PC-3 (cell line): ENCODE data around the gene UBFD1. TPM values are rescaled to one million over a fixed set of nuclear protein-coding genes. Genes with fewer than 3 reads are reported as not detected.

Source experiments
- ATAC-seq: fragments of 200-7000 bp; cut with Tn5 transposase; 2 replicates; pipeline ENCODE4 v1.9.1; 2020; ENCODE audit warnings: mild to moderate bottlenecking, moderate library complexity
- BruUV-seq: library from RNA; stranded (reverse); fragments of 400-500 nt; replicated peaks from 2 replicates; lab custom pipeline; 2021; lab: Mats Ljungman, UMichigan
- CTCF ChIA-PET: fragments of 300-600 bp; sonication (Branson Sonifier 250); formaldehyde crosslinking; loops from one replicate; lab custom pipeline; 2022; ENCODE audit warnings: antibody characterized with exemption; lab: Charles Lee
- POLR2A ChIA-PET: fragments of 300-600 bp; sonication (Branson Sonifier 250); formaldehyde crosslinking; loops from one replicate; lab custom pipeline; 2022; ENCODE audit warnings: antibody characterized with exemption; ENCODE audit not compliant: unreplicated experiment; lab: Charles Lee
- DNase-seq: peaks from one replicate; pipeline ENCODE4 v3.0.0-alpha.2; 2015
- H2AFZ ChIP-seq: fragments of 300-600 bp; sonication (generic); 2 replicates; pipeline ENCODE4 v1.6.0; 2016; ENCODE audit warnings: antibody characterized with exemption, low read length
- H3F3A ChIP-seq: fragments of 300-600 bp; sonication (generic); one replicate; pipeline ENCODE4 v1.6.0; 2017; ENCODE audit warnings: antibody characterized with exemption, low read length, control low read depth, mild to moderate bottlenecking; ENCODE audit not compliant: unreplicated experiment
- H3K27ac ChIP-seq: fragments of 300-600 bp; sonication (generic); 2 replicates; pipeline ENCODE4 v1.5.1; 2016; ENCODE audit warnings: mild to moderate bottlenecking, low read length
- H3K27me3 ChIP-seq: fragments of 300-600 bp; sonication (generic); 2 replicates; pipeline ENCODE4 v1.6.1; 2016; ENCODE audit warnings: low read length, mixed read lengths
- H3K36me3 ChIP-seq: fragments of 300-600 bp; sonication (generic); 2 replicates; pipeline ENCODE4 v1.6.1; 2016; ENCODE audit warnings: low read depth, mixed run types, low read length, mixed read lengths
- H3K4me1 ChIP-seq: fragments of 300-600 bp; sonication (generic); 2 replicates; pipeline ENCODE4 v1.5.1; 2016; ENCODE audit warnings: low read length; ENCODE audit not compliant: insufficient read depth
- H3K4me2 ChIP-seq: fragments of 300-600 bp; sonication (generic); 2 replicates; pipeline ENCODE4 v1.6.0; 2016; ENCODE audit warnings: low read length
- H3K4me3 ChIP-seq: fragments of 300-600 bp; sonication (generic); 2 replicates; pipeline ENCODE4 v1.5.1; 2016; ENCODE audit warnings: mild to moderate bottlenecking, low read length, mixed read lengths
- H3K79me2 ChIP-seq: fragments of 300-600 bp; sonication (generic); 2 replicates; pipeline ENCODE4 v1.6.1; 2017; ENCODE audit warnings: low read length, mixed read lengths
- H3K9ac ChIP-seq: fragments of 300-600 bp; sonication (generic); 2 replicates; pipeline ENCODE4 v1.6.0; 2016; ENCODE audit warnings: mild to moderate bottlenecking, low read length
- H3K9me2 ChIP-seq: fragments of 300-600 bp; sonication (generic); replicated peaks from 2 replicates; pipeline ENCODE4 v1.6.1; 2016; ENCODE audit warnings: mixed run types, low read length, mixed read lengths
- H3K9me3 ChIP-seq: fragments of 300-600 bp; sonication (generic); 2 replicates; pipeline ENCODE4 v1.6.1; 2016; ENCODE audit warnings: low read length, mixed read lengths
- H4K20me1 ChIP-seq: fragments of 300-600 bp; sonication (generic); 2 replicates; pipeline ENCODE4 v1.6.1; 2016; ENCODE audit warnings: low read length, mixed read lengths
- CTCF ChIP-seq: fragments of 300-600 bp; sonication (generic); conservative IDR thresholded peaks from 2 replicates; pipeline ENCODE4 v1.5.1; 2017; ENCODE audit warnings: antibody characterized with exemption, low read depth, mild to moderate bottlenecking, low read length
- EZH2 ChIP-seq: fragments of 300-600 bp; sonication (generic); IDR thresholded peaks from one replicate; pipeline ENCODE4 v1.6.1; 2017; ENCODE audit warnings: antibody characterized with exemption, mild to moderate bottlenecking, low read length; ENCODE audit not compliant: unreplicated experiment
- EZH2phosphoT487 ChIP-seq: fragments of 300-600 bp; sonication (generic); IDR thresholded peaks from 2 replicates; pipeline ENCODE4 v1.6.1; 2018; ENCODE audit warnings: mild to moderate bottlenecking, antibody characterized with exemption, low read length, borderline replicate concordance
- intact Hi-C: fragments of 100-400 bp; cut with micrococcal nuclease; formaldehyde crosslinking; loops from 2 replicates; pipeline ENCODE4 v1.9.0; 2023
- total RNA-seq: library from RNA; depleted of rRNA; stranded (reverse); fragments of >200 nt; gene quantifications from 2 replicates; pipeline ENCODE4 v1.2.3, GENCODE V29; 2014

Gene UBFD1
- total RNA-seq, 1 experiment from 2014 or later = 69.7 TPM

- Histone ChIP-seq H3K9ac (no peak overlapping the region), H3K36me3 (no peaks in the 10 kb centered on the region), H3K9me2 (no peaks in the 10 kb centered on the region), H4K20me1 (peaks cover 14% of the 10 kb centered on the region; the same call in 1 of the 2 replicates), H3K4me2 (no peak overlapping the region), H3K27ac (no peak overlapping the region), H3K9me3 (no peaks in the 10 kb centered on the region), H3K4me1 (peaks cover 6% of the 10 kb centered on the region; the same call in 1 of the 2 replicates), H3K27me3 (no peaks in the 10 kb centered on the region), H3F3A (no peaks in the 10 kb centered on the region), H2AFZ (no peak overlapping the region), H3K79me2 (peaks cover 24% of the 10 kb centered on the region), H3K4me3 (no peak overlapping the region)
- ChIA-PET CTCF (no interaction called here), POLR2A (no interaction called here)
- no peak for DNase-seq
- TF ChIP-seq EZH2 (no peak), CTCF (no peak), EZH2phosphoT487 (no peak)
- no TSS peak for BruUV-seq
- intact Hi-C loops = no loop called here
- no peak for ATAC-seq
Measured at GRCh38 chr16:23512168-23512695, 45.3 kb upstream of the UBFD1 start.

- H3K27ac ChIP-seq = no peak overlapping the region
- H3F3A ChIP-seq = no peaks in the 10 kb centered on the region
- H2AFZ ChIP-seq = no peak overlapping the region
- no peaks in the 10 kb centered on the region for H3K36me3 ChIP-seq
- TF ChIP-seq EZH2 (no peak), EZH2phosphoT487 (no peak), CTCF (no peak)
- H3K9ac ChIP-seq = no peak overlapping the region
- H3K79me2 ChIP-seq = peaks cover 3% of the 10 kb centered on the region
- no peaks in the 10 kb centered on the region for H3K9me3 ChIP-seq
- intact Hi-C loops = no loop called here
- H4K20me1 ChIP-seq = no peaks in the 10 kb centered on the region
- H3K9me2 ChIP-seq = no peaks in the 10 kb centered on the region
- POLR2A ChIA-PET = no interaction called here
- CTCF ChIA-PET = no interaction called here
- H3K4me2 ChIP-seq = no peak overlapping the region
- peaks cover 8% of the 10 kb centered on the region for H3K4me1 ChIP-seq
- no peak for ATAC-seq
- no TSS peak for BruUV-seq
- H3K27me3 ChIP-seq = no peaks in the 10 kb centered on the region
- no peak overlapping the region for H3K4me3 ChIP-seq
- no peak for DNase-seq
Measured at GRCh38 chr16:23514381-23515152, 43.0 kb upstream of the UBFD1 start.

- Histone ChIP-seq H3K79me2 (no peaks in the 10 kb centered on the region), H3K4me1 (peaks cover 8% of the 10 kb centered on the region), H3K9me2 (no peaks in the 10 kb centered on the region), H3K36me3 (no peaks in the 10 kb centered on the region), H3K27ac (no peak overlapping the region), H3F3A (no peaks in the 10 kb centered on the region), H3K4me3 (no peak overlapping the region), H3K27me3 (no peaks in the 10 kb centered on the region), H3K4me2 (no peak overlapping the region), H3K9me3 (no peaks in the 10 kb centered on the region), H3K9ac (no peak overlapping the region), H4K20me1 (no peaks in the 10 kb centered on the region), H2AFZ (no peak overlapping the region)
- no peak for DNase-seq
- no TSS peak for BruUV-seq
- ATAC-seq = no peak
- intact Hi-C loops = no loop called here
- POLR2A ChIA-PET = no interaction called here
- TF ChIP-seq CTCF = no peak
- no peak for TF ChIP-seq EZH2phosphoT487
- no peak for TF ChIP-seq EZH2
- CTCF ChIA-PET = no interaction called here
Measured at GRCh38 chr16:23515881-23516280, 41.6 kb upstream of the UBFD1 start.
